T-cell (primary cell): ENCODE data around the gene PUS10. TPM values are rescaled to one million over a fixed set of nuclear protein-coding genes. Genes with fewer than 3 reads are reported as not detected.
"Not testable (repeated sequence)": the region's sequence is repeated elsewhere in the genome, so short reads cannot be mapped to it uniquely, and the experiment has no call there.

Experiments
- ATAC-seq, 4 experiments: fragments of 200-7000 bp in 3 of 4; fragments of 150-1000 bp in 1 of 4; cut with Tn5 transposase; replicated peaks in 1 of 4; 1 replicate in 3 of 4; 2 replicates in 1 of 4; pipeline ENCODE4 v1.10.0; 2021; ENCODE audit warnings: moderate library complexity in 3 of 4, mild to moderate bottlenecking in 2 of 4, moderate number of reproducible peaks in 1 of 4
- CTCF ChIA-PET, 2 donors: fragments of 300-600 bp; sonication (Branson Sonifier 250); formaldehyde crosslinking; loops; one replicate each; lab custom pipeline; 2022; ENCODE audit warnings: antibody characterized with exemption in 2 of 2; lab: Charles Lee
- POLR2A ChIA-PET, 2 donors: fragments of 300-600 bp; sonication (Branson Sonifier 250); formaldehyde crosslinking; loops; one replicate each; lab custom pipeline; 2022; ENCODE audit warnings: antibody characterized with exemption in 2 of 2; lab: Charles Lee
- DNase-seq, 35 experiments: peaks; one replicate each; pipeline versions ENCODE4 v3.0.0 to v3.0.0-alpha.2; 2013 to 2023
- H3K27ac ChIP-seq: one replicate; pipeline ENCODE4 v1.5.1; 2013; ENCODE audit warnings: low read length
- H3K27me3 ChIP-seq, 2 experiments: replicated peaks in 1 of 2; 1 replicate in 1 of 2; 2 replicates in 1 of 2; pipeline versions ENCODE4 v1.6.1 to v1.7.0; 2013; ENCODE audit warnings: low read length in 1 of 2, mixed read lengths in 1 of 2; ENCODE audit not compliant: control insufficient read depth in 2 of 2, insufficient read depth in 2 of 2; ENCODE audit errors: extremely low read depth in 1 of 2
- H3K36me3 ChIP-seq, 2 donors: 1 replicate in 1 of 2; 2 replicates in 1 of 2; pipeline versions ENCODE4 v1.6.1 to v1.7.0; 2013; ENCODE audit warnings: low read length in 1 of 2; ENCODE audit not compliant: control insufficient read depth in 2 of 2, insufficient read depth in 1 of 2; ENCODE audit errors: extremely low read depth in 1 of 2
- H3K4me1 ChIP-seq, 2 experiments: 1 replicate in 1 of 2; 2 replicates in 1 of 2; pipeline versions ENCODE4 v1.6.1 to v1.7.0; 2013; ENCODE audit warnings: low read length in 2 of 2, mixed read lengths in 1 of 2; ENCODE audit not compliant: insufficient read depth in 2 of 2, control insufficient read depth in 1 of 2; ENCODE audit errors: extremely low read depth in 1 of 2
- H3K4me3 ChIP-seq, 2 donors: 1 replicate in 1 of 2; 2 replicates in 1 of 2; pipeline versions ENCODE4 v1.5.1 to v1.7.0; 2013; ENCODE audit warnings: mild to moderate bottlenecking in 2 of 2, low read length in 1 of 2, moderate library complexity in 1 of 2; ENCODE audit not compliant: control insufficient read depth in 1 of 2; ENCODE audit errors: extremely low read depth in 1 of 2
- H3K9me3 ChIP-seq: 2 replicates; pipeline ENCODE4 v1.7.0; 2013
- H3K27ac Mint-ChIP-seq, 2 donors: one replicate each; pipeline ENCODE4 v1.8.0; 2020 to 2021; ENCODE audit warnings: mild to moderate bottlenecking in 2 of 2, mixed read lengths in 2 of 2
- H3K27me3 Mint-ChIP-seq, 2 donors: one replicate each; pipeline ENCODE4 v1.8.0; 2021 to 2022; ENCODE audit warnings: mixed read lengths in 2 of 2
- H3K36me3 Mint-ChIP-seq: one replicate; pipeline ENCODE4 v1.8.0; 2021; ENCODE audit warnings: mixed read lengths
- H3K4me1 Mint-ChIP-seq, 3 donors: one replicate each; pipeline ENCODE4 v1.8.0; 2020 to 2022; ENCODE audit warnings: mixed read lengths in 3 of 3, mild to moderate bottlenecking in 1 of 3
- H3K4me3 Mint-ChIP-seq, 3 donors: one replicate each; pipeline ENCODE4 v1.8.0; 2020 to 2022; ENCODE audit warnings: mild to moderate bottlenecking in 3 of 3, mixed read lengths in 3 of 3, moderate library complexity in 3 of 3
- H3K9me3 Mint-ChIP-seq, 3 donors: one replicate each; pipeline ENCODE4 v1.8.0; 2020 to 2022; ENCODE audit warnings: mixed read lengths in 3 of 3
- WGBS: methylation state at CpG from one replicate; pipeline ENCODE4 v1.1.5; 2013; ENCODE audit warnings: missing lambda C conversion rate; ENCODE audit not compliant: insufficient coverage; 5-methylcytosine and 5-hydroxymethylcytosine counted together
- total RNA-seq, 35 experiments: library from RNA in 6 of 35; stranded (reverse) in 6 of 35; fragments of 120-200 nt in 1 of 35; gene quantifications; one replicate each; pipeline versions ENCODE4 v1.2.1 to v1.2.4 and lab custom pipeline; 2013 to 2026

The PUS10 gene
- total RNA-seq, 5 donors from 2014 or later (not counting 1 experiment from before 2014, with no cell fraction given) = 5.2 to 6.4 (median 5.6) TPM

DNA sequence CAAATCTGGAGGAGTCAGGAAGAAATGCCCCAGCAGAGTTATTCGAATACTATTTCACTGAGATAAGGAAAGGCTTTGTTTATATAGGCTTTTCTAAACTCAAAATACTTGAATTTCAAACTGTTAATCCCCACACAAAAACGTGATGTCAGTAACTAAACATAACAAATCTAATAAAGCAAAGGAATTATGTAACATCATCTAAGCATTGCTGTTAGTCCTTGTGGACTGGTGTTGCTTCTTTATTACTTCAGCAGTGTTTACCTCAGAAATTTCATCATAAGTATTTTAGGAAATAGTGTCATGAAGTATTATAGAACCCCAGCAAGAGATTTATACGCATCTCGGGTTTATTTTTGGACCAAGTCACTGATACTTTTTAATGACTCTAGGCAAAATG is 27.9 kb upstream of the PUS10 start:
- CTCF ChIA-PET = no interaction called here
- POLR2A ChIA-PET = no interaction called here

DNA sequence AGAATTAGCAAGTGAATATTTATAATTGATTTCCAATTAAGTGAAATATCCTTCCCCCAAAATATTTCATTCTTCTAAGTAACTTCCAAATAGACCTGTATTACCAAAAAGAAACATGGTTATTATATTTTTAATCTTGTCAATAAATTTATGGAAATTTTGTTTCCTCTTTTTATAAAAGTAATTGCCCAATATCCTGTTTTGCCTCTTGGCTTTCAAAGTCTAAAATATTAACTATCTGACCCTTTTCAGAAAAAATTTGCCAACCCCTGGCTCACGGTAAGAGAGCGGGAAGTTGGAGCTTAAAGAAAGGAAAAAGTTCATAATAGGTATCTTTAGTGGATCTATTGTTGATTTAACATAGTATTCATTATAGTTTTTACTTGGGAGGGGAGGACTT is 27.2 kb upstream of the PUS10 start:
- ChIA-PET CTCF (no interaction called here), POLR2A (interaction anchor here in 1 of 2 donors (0.5 kb wide), 1 partner anchor 17 kb away, joined by 4 read pairs; no protein-coding TSS in a partner anchor)
- no peak for ATAC-seq
- Mint-ChIP-seq H3K27ac (no peak overlapping the region), H3K4me1 (peaks cover 17 to 34% (median 29%) of the 10 kb centered on the region in 3 donors), H3K9me3 (no peaks in the 10 kb centered on the region), H3K36me3 (peaks cover 31% of the 10 kb centered on the region), H3K27me3 (no peaks in the 10 kb centered on the region), H3K4me3 (no peak overlapping the region)
- no peak for DNase-seq
- no peak overlapping the region for H3K4me3 ChIP-seq
- no CpG with 5 or more reads among the region's 2 CpGs for WGBS
- no peaks in the 10 kb centered on the region for H3K9me3 ChIP-seq
- H3K27ac ChIP-seq = no peak overlapping the region
- no peaks in the 10 kb centered on the region for H3K27me3 ChIP-seq
- H3K36me3 ChIP-seq = peaks cover 0 to 31% of the 10 kb centered on the region in 2 donors
- H3K4me1 ChIP-seq = peaks cover 0 to 4% of the 10 kb centered on the region in 2 experiments

More for the DNA sequence above, 27.9 kb upstream of the PUS10 start:
- DNase-seq (no peak), ATAC-seq (no peak)
- Histone ChIP-seq H3K4me3 (no peak overlapping the region), H3K27me3 (no peaks in the 10 kb centered on the region), H3K4me1 (peaks cover 0 to 1% of the 10 kb centered on the region in 2 experiments), H3K36me3 (peaks cover 0 to 33% of the 10 kb centered on the region in 2 donors), H3K9me3 (no peaks in the 10 kb centered on the region), H3K27ac (no peak overlapping the region)
- no peak overlapping the region for H3K4me3 Mint-ChIP-seq
- peaks cover 31% of the 10 kb centered on the region for H3K36me3 Mint-ChIP-seq
- peaks cover 15 to 29% (median 24%) of the 10 kb centered on the region in 3 donors for H3K4me1 Mint-ChIP-seq
- H3K27ac Mint-ChIP-seq = no peak overlapping the region
- WGBS = no CpG with 5 or more reads among the region's 4 CpGs
- H3K9me3 Mint-ChIP-seq = no peaks in the 10 kb centered on the region
- H3K27me3 Mint-ChIP-seq = no peaks in the 10 kb centered on the region

DNA sequence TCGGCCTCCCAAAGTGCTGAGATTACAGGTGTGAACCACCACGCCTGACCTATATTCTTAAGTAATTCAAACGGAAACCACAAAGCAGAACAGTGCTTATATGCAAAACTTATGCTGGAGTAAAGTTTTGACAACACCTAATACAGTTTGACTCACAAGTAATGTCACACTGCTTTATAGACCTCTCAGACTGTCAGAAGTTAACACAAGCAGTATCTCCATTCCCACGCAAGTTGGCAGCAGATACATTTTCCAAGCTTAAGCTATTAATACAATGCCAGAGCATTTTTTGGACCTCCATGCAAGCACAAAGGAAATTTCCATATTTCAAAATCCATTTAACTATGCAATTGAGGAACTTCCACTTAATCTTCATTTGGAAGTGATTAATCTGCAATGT is 26.6 kb upstream of the PUS10 start:
- ChIA-PET POLR2A (interaction anchor here in 1 of 2 donors (0.5 kb wide), 1 partner anchor 16 kb away, joined by 4 read pairs; no protein-coding TSS in a partner anchor), CTCF (no interaction called here)
- H3K36me3 Mint-ChIP-seq = peaks cover 31% of the 10 kb centered on the region
- H3K9me3 ChIP-seq = no peaks in the 10 kb centered on the region
- H3K4me3 ChIP-seq = no peak overlapping the region
- no peaks in the 10 kb centered on the region for H3K27me3 Mint-ChIP-seq
- ATAC-seq = no peak
- H3K27ac Mint-ChIP-seq = no peak overlapping the region
- 61% methylated on average over 3 of the region's 4 CpGs for WGBS
- no peak overlapping the region for H3K4me3 Mint-ChIP-seq
- no peak overlapping the region for H3K27ac ChIP-seq
- H3K36me3 ChIP-seq = peaks cover 0 to 29% of the 10 kb centered on the region in 2 donors
- H3K4me1 Mint-ChIP-seq = peaks cover 17 to 40% (median 34%) of the 10 kb centered on the region in 3 donors
- no peaks in the 10 kb centered on the region for H3K27me3 ChIP-seq
- peaks cover 0 to 4% of the 10 kb centered on the region in 2 experiments for H3K4me1 ChIP-seq
- H3K9me3 Mint-ChIP-seq = no peaks in the 10 kb centered on the region
- no peak for DNase-seq

DNA sequence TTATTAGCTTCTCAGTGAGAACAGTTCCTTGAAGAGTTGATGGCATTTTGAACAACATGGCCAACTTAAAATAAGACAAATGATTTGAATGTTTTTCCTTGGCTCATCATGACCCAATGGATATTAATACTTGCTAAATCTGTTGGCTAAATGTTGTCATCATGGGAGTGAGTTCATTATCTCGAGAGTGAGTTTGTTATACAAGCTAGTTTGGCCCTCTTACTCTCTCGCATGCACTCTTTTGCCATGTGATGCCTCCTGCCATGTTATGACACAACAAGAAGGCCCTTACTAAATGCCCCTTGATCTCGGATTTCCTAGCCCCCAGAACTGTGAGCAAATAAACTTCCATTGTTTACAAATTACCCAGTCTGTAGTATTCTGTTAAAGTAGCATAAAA is 24.8 kb upstream of the PUS10 start:
- Histone ChIP-seq H3K9me3 (no peaks in the 10 kb centered on the region), H3K36me3 (peaks cover 0 to 14% of the 10 kb centered on the region in 2 donors), H3K4me3 (no peak overlapping the region), H3K4me1 (peaks cover 0 to 4% of the 10 kb centered on the region in 2 experiments), H3K27me3 (no peaks in the 10 kb centered on the region), H3K27ac (no peak overlapping the region)
- Mint-ChIP-seq H3K27ac (no peak overlapping the region), H3K27me3 (no peaks in the 10 kb centered on the region), H3K4me3 (no peak overlapping the region), H3K4me1 (peaks cover 17 to 45% (median 35%) of the 10 kb centered on the region in 3 donors), H3K9me3 (peaks cover 0 to 9% (median 0%) of the 10 kb centered on the region in 3 donors), H3K36me3 (peaks cover 28% of the 10 kb centered on the region)
- 80% methylated on average over 1 of the region's 3 CpGs for WGBS
- POLR2A ChIA-PET = interaction anchor here in 1 of 2 donors (0.6 kb wide), 1 partner anchor 14 kb away, joined by 5 read pairs; no protein-coding TSS in a partner anchor
- DNase-seq = no peak
- CTCF ChIA-PET = no interaction called here
- no peak for ATAC-seq

DNA sequence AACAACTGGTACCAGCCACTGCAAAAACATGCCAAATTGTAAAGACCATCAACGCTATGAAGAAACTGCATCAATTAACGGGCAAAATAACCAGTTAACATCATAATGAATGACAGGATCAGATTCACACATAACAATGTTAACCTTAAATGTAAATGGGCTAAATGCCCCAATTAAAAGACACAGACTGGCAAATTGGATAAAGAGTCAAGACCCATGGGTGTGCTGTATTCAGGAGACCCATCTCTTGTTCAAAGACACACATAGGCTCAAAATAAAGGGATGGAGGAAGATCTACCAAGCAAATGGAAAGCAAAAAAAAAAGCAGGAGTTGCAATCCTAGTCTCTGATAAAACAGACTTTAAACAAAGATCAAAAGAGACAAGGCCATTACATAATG is 18.6 kb upstream of the PUS10 start:
- H3K36me3 Mint-ChIP-seq = peaks cover 48% of the 10 kb centered on the region
- H3K27ac Mint-ChIP-seq, H3K4me3 ChIP-seq, H3K4me3 Mint-ChIP-seq, H3K27me3 ChIP-seq, CTCF ChIA-PET, ATAC-seq, DNase-seq, H3K9me3 ChIP-seq, H3K4me1 ChIP-seq, H3K27ac ChIP-seq, H3K27me3 Mint-ChIP-seq, POLR2A ChIA-PET: not testable (repeated sequence)
- peaks cover 17 to 34% (median 18%) of the 10 kb centered on the region in 3 donors for H3K4me1 Mint-ChIP-seq
- peaks cover 8 to 24% of the 10 kb centered on the region in 2 donors for H3K36me3 ChIP-seq
- H3K9me3 Mint-ChIP-seq = peaks cover 0 to 17% (median 6%) of the 10 kb centered on the region in 3 donors
- no CpG with 5 or more reads among the region's 2 CpGs for WGBS

DNA sequence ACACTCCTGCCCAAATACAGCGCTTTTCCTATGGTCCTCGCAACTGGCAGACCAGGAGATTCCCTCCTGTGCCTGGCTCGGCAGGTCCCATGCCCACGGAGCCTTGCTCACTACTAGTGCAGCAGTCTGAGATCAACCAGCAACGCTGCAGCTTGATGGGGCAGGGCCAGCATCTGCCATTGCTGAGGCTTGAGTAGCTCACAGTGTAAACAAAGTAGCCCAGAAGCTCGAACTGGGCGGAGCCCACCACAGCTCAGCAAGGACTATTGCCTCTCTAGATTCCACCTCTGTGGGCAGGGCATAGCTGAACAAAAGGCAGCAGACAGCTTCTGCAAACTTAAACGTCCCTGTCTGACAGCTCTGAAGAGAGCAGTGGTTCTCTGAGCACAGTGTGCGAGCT is 16.5 kb upstream of the PUS10 start:
- Mint-ChIP-seq H3K4me1 (peaks cover 4 to 22% (median 9%) of the 10 kb centered on the region in 3 donors), H3K9me3 (peaks cover 0 to 17% (median 6%) of the 10 kb centered on the region in 3 donors), H3K36me3 (peaks cover 50% of the 10 kb centered on the region)
- H3K27me3 Mint-ChIP-seq, H3K4me1 ChIP-seq, H3K27ac Mint-ChIP-seq, H3K27ac ChIP-seq, H3K4me3 ChIP-seq, CTCF ChIA-PET, H3K9me3 ChIP-seq, DNase-seq, ATAC-seq, H3K4me3 Mint-ChIP-seq, H3K27me3 ChIP-seq: not testable (repeated sequence)
- POLR2A ChIA-PET = interaction anchor here in 1 of 2 donors (0.5 kb wide), 1 partner anchor 133 kb away, joined by 3 read pairs; no protein-coding TSS in a partner anchor
- WGBS = 99% methylated on average over 7 of the region's 9 CpGs
- peaks cover 8 to 30% of the 10 kb centered on the region in 2 donors for H3K36me3 ChIP-seq
